A673 (cell line): Measurements from ENCODE around the gene DGUOK.

Experiments
- EZH2 ChIP-seq: fragments of 200-600 bp; sonication (generic); IDR thresholded peaks from 2 replicates; pipeline ENCODE4 v1.6.1; 2017; ENCODE audit warnings: borderline replicate concordance, low read depth, mild to moderate bottlenecking, mixed read lengths, antibody characterized with exemption, low read length; ENCODE audit not compliant: poor library complexity, severe bottlenecking
- TF ChIP-seq, protein P1 (sequence below): fragments of 300-800, 200-600 bp; sonication (generic); conservative IDR thresholded peaks from 2 replicates; pipeline ENCODE4 v1.5.1; 2017; ENCODE audit warnings: low read depth, mild to moderate bottlenecking, antibody characterized with exemption, low read length, moderate library complexity, mixed read lengths

DNA sequence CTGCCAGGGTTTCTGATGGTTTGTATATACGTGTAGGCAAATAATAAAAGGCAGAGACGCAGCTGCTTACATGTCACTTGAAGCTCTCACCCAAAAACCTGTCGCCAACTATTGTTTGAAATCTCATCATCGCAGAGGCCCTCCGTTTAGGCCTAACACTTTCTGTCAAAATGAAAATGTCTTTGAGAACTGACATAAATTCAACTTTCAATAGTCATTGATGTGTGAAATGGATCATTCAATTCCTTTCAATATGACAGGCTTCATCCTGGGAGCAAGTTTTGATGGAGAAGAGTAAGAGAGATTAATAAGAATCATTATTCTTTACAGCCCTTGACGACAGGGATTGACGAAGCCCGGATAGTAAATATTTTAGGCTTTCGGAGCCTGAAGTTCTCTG lies 31.2 kb upstream of the DGUOK start:
- TF ChIP-seq, protein P1, sequence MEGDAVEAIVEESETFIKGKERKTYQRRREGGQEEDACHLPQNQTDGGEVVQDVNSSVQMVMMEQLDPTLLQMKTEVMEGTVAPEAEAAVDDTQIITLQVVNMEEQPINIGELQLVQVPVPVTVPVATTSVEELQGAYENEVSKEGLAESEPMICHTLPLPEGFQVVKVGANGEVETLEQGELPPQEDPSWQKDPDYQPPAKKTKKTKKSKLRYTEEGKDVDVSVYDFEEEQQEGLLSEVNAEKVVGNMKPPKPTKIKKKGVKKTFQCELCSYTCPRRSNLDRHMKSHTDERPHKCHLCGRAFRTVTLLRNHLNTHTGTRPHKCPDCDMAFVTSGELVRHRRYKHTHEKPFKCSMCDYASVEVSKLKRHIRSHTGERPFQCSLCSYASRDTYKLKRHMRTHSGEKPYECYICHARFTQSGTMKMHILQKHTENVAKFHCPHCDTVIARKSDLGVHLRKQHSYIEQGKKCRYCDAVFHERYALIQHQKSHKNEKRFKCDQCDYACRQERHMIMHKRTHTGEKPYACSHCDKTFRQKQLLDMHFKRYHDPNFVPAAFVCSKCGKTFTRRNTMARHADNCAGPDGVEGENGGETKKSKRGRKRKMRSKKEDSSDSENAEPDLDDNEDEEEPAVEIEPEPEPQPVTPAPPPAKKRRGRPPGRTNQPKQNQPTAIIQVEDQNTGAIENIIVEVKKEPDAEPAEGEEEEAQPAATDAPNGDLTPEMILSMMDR: no peak
- no peak for TF ChIP-seq EZH2
